Keratinocyte (primary cell): ENCODE measurements around the gene SLC1A6.
A peak's percentile ranks its signal among the peaks of the same experiment; 100 is the strongest.

ENCODE experiments used
- EZH2 ChIP-seq: IDR thresholded peaks from one replicate; pipeline ENCODE4 v1.6.1; 2012; ENCODE audit warnings: inconsistent platforms, mild to moderate bottlenecking, low read length, moderate library complexity
- TF ChIP-seq, protein P1 (sequence below), 3 experiments: IDR thresholded peaks in 1 of 3; conservative IDR thresholded peaks in 1 of 3; optimal IDR thresholded peaks in 1 of 3; 2 replicates in 2 of 3; 3 replicates in 1 of 3; pipeline versions ENCODE3 to v1.5.1; 2011; ENCODE audit warnings: low read length in 3 of 3, mild to moderate bottlenecking in 3 of 3, moderate library complexity in 2 of 3, control low read depth in 1 of 3, inconsistent platforms in 1 of 3; ENCODE audit not compliant: insufficient read depth in 2 of 3; ENCODE audit errors: extremely low read depth in 1 of 3

GRCh38 chr19:15025217-15025616 is 45.6 kb upstream of the SLC1A6 start:
- TF ChIP-seq, protein P1, sequence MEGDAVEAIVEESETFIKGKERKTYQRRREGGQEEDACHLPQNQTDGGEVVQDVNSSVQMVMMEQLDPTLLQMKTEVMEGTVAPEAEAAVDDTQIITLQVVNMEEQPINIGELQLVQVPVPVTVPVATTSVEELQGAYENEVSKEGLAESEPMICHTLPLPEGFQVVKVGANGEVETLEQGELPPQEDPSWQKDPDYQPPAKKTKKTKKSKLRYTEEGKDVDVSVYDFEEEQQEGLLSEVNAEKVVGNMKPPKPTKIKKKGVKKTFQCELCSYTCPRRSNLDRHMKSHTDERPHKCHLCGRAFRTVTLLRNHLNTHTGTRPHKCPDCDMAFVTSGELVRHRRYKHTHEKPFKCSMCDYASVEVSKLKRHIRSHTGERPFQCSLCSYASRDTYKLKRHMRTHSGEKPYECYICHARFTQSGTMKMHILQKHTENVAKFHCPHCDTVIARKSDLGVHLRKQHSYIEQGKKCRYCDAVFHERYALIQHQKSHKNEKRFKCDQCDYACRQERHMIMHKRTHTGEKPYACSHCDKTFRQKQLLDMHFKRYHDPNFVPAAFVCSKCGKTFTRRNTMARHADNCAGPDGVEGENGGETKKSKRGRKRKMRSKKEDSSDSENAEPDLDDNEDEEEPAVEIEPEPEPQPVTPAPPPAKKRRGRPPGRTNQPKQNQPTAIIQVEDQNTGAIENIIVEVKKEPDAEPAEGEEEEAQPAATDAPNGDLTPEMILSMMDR (optimal IDR thresholded peaks at IDR 0.05 in 1 of 3, IDR thresholded peaks at IDR 0.05 in 1 of 3, conservative IDR thresholded peaks at IDR 0.05 in 1 of 3; ENCODE audit: extremely low read depth in 1 of 3, insufficient read depth in 2 of 3, low read length in 3 of 3) = peak; percentile 40 to 71 (median 51)
- TF ChIP-seq EZH2 = no peak
